Measurements from ENCODE around the gene CYP51A1. TPM values are rescaled to one million over a fixed set of nuclear protein-coding genes. Genes with fewer than 3 reads are reported as not detected.

CYP51A1 gene
- total RNA-seq: 10 to 100 TPM; 75.1 to 76.7 TPM

GRCh38 chr7:92134271-92135051 lies at the start of gene CYP51A1:
Gene CYP51A1 (minus strand): TSS chr7:92134477. CDS start chr7:92134364, 113 bp downstream.

GRCh38 chr7:92178928-92179924 lies 44.9 kb upstream of the CYP51A1 start, which contains the start of gene LRRD1:
Gene LRRD1 (minus strand): TSS chr7:92179142. CDS start chr7:92165202, 13,940 bp downstream.

Other genes starting within 250 kb of the CYP51A1 start
- gene AKAP9, start 193.6 kb downstream of the CYP51A1 start, total RNA-seq: 10 to 100 TPM; 40.6 to 45.7 TPM
- not detected for gene LRRD1, start 44.7 kb upstream of the CYP51A1 start, total RNA-seq
- 10 to 100 TPM; 44.0 to 46.7 TPM for gene KRIT1, start 111.4 kb upstream of the CYP51A1 start, total RNA-seq
- gene ANKIB1, start 111.5 kb upstream of the CYP51A1 start, total RNA-seq: 10 to 100 TPM; 50.9 to 52.9 TPM